Colonic mucosa (tissue), 4 donors: ENCODE results near the gene TTC8. TPM values are rescaled to one million over a fixed set of nuclear protein-coding genes. Genes with fewer than 3 reads are reported as not detected.

Experiments used
- DNase-seq: peaks from one replicate; pipeline ENCODE4 v3.0.0-alpha.2; 2020
- H3K27ac ChIP-seq: fragments of 200-600 bp; one replicate; pipeline ENCODE4 v1.8.0; 2021
- H3K27me3 ChIP-seq: fragments of 200-600 bp; one replicate; pipeline ENCODE4 v1.8.0; 2021
- H3K36me3 ChIP-seq: fragments of 200-600 bp; one replicate; pipeline ENCODE4 v1.8.0; 2021
- H3K4me1 ChIP-seq: fragments of 200-600 bp; one replicate; pipeline ENCODE4 v1.8.0; 2021; ENCODE audit warnings: mild to moderate bottlenecking
- H3K4me3 ChIP-seq: fragments of 200-600 bp; one replicate; pipeline ENCODE4 v1.8.0; 2021
- H3K9ac ChIP-seq, 2 donors: one replicate each; pipeline ENCODE4 v1.7.0; 2013; ENCODE audit warnings: control low read depth in 2 of 2, low read depth in 2 of 2, low read length in 2 of 2
- H3K9me3 ChIP-seq: fragments of 200-600 bp; one replicate; pipeline ENCODE4 v1.8.0; 2021
- intact Hi-C: fragments of 100-400 bp; cut with DNase I; formaldehyde crosslinking; loops from one replicate; pipeline ENCODE4 v1.14.1; 2022
- total RNA-seq, 2 donors: library from RNA; stranded (reverse); fragmentation: NEBNext Ultra II Directional in 1 of 2; extraction: Animal tissue kit (Norgen Biotek cat#: 25700) in 1 of 2; gene quantifications; one replicate each; pipeline ENCODE4 v1.2.1, GENCODE V29; 2021
- TF ChIP-seq, protein P1 (sequence below): fragments of 200-600 bp; IDR thresholded peaks from one replicate; pipeline ENCODE4 v1.8.0; 2022; ENCODE audit warnings: antibody characterized with exemption, mild to moderate bottlenecking
- donor health status: healthy.
- donor health status: DM: no; HTN: no; CAD: no.
- donor health status: DM: no; HTN: no; CAD: no.

Gene TTC8
- total RNA-seq, 2 donors from 2014 or later, result 13.5 to 17.1 TPM

DNA sequence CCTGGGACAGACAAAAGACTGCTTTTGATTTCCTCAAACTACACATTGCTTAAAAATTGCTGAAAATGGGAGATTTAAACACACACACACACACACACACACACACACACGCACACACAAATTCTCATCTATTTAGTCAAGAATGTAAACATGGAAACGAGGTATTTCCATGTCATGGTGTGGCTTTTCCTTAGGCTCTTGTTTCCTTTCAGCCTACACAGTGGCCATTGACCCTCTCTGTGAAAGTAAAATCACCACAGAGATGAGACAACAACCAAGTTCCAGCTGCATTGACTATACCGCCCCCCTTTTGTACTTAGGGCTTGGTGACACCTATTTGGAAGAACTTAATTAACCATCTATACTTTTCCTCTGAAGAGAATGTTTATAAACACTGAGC lies 41.9 kb downstream of the TTC8 start:
- intact Hi-C loops, result loop anchor here (5.0 kb wide), 1 partner anchor 199 kb away; no protein-coding TSS in a partner anchor
- Histone ChIP-seq H3K27me3 (no peaks in the 10 kb centered on the region), H3K4me3 (no peak overlapping the region), H3K36me3 (no peaks in the 10 kb centered on the region), H3K27ac (no peak overlapping the region), H3K4me1 (no peaks in the 10 kb centered on the region), H3K9me3 (no peaks in the 10 kb centered on the region), H3K9ac (no peak overlapping the region)
- TF ChIP-seq, protein P1, sequence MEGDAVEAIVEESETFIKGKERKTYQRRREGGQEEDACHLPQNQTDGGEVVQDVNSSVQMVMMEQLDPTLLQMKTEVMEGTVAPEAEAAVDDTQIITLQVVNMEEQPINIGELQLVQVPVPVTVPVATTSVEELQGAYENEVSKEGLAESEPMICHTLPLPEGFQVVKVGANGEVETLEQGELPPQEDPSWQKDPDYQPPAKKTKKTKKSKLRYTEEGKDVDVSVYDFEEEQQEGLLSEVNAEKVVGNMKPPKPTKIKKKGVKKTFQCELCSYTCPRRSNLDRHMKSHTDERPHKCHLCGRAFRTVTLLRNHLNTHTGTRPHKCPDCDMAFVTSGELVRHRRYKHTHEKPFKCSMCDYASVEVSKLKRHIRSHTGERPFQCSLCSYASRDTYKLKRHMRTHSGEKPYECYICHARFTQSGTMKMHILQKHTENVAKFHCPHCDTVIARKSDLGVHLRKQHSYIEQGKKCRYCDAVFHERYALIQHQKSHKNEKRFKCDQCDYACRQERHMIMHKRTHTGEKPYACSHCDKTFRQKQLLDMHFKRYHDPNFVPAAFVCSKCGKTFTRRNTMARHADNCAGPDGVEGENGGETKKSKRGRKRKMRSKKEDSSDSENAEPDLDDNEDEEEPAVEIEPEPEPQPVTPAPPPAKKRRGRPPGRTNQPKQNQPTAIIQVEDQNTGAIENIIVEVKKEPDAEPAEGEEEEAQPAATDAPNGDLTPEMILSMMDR, result no peak
- no peak for DNase-seq

DNA sequence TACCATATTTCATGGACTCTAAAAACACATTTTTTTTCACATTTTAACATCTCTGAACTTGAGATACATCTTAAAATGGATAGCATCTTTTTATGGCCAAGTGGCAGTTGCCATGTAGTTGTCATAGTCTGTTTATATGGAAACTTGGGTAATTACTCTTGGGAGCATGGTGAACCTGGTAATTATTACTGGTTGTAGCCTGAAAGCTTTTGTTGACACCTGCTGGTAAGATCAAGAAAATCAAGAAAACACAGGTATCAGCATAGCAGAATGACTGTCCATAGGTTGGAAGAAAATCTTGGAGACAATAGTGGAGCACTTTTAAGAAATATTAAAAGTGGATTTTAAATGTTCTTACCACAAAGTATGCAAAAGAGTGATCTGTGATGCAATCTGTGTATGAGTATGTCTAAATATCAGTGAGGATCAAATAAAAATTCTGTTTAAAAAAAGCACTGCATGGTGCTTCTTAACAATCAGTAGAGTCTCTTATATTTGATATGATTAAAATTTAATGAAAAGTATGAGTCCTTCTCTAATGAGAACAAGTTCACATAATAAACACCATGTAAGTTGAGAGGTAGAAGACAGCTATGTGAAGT lies 44.2 kb downstream of the TTC8 start:
- no peak overlapping the region for H3K4me3 ChIP-seq
- no peaks in the 10 kb centered on the region for H3K36me3 ChIP-seq
- intact Hi-C loops, result loop anchor here (5.0 kb wide), 1 partner anchor 201 kb away; no protein-coding TSS in a partner anchor
- H3K27me3 ChIP-seq, result no peaks in the 10 kb centered on the region
- no peak overlapping the region for H3K27ac ChIP-seq
- DNase-seq, result no peak
- no peak overlapping the region for H3K9ac ChIP-seq
- H3K4me1 ChIP-seq, result no peaks in the 10 kb centered on the region
- H3K9me3 ChIP-seq, result no peaks in the 10 kb centered on the region
- TF ChIP-seq, protein P1, result no peak

DNA sequence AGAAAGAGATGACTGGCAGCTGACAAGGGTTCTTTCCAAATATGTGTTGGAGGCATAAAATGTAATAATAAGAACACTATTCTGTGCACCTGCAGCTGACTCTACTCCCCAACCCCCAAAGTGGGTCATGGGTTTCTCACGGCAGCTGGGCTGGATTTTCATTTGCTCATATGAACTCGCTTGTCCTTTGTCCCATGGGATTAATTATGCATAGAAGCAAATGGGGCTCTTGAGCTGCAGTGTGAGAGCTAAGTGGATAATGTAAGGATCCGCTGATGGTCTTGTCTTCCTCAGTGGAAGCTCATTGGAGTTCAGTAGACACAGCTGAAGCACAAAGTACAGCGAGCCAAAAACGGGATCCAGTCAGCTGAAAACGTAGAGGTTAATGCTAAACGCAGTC lies 46.3 kb downstream of the TTC8 start:
- no peaks in the 10 kb centered on the region for H3K4me1 ChIP-seq
- TF ChIP-seq, protein P1, result no peak
- H3K9ac ChIP-seq, result no peak overlapping the region
- no peaks in the 10 kb centered on the region for H3K36me3 ChIP-seq
- no peak overlapping the region for H3K4me3 ChIP-seq
- H3K27me3 ChIP-seq, result no peaks in the 10 kb centered on the region
- intact Hi-C loops, result no loop called here
- H3K9me3 ChIP-seq, result no peaks in the 10 kb centered on the region
- no peak overlapping the region for H3K27ac ChIP-seq
- no peak for DNase-seq

DNA sequence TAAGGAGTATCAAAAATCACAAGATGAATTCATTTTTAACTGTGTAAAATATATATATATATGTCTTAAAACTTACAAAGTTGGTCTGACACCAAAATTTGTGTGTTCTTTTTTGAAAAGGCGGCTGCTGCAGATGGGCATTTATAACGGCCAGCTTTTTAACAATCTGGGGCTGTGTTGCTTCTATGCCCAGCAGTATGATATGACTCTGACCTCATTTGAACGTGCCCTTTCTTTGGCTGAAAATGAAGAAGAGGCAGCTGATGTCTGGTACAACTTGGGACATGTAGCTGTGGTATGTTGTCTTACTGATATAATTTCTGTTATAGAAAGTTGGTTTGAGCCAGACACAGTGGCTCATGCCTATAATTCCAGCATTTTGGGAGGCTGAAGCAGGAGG lies 47.0 kb downstream of the TTC8 start:
- Histone ChIP-seq H3K4me3 (no peak overlapping the region), H3K9me3 (no peaks in the 10 kb centered on the region), H3K27ac (no peak overlapping the region), H3K36me3 (no peaks in the 10 kb centered on the region), H3K27me3 (no peaks in the 10 kb centered on the region), H3K9ac (no peak overlapping the region), H3K4me1 (no peaks in the 10 kb centered on the region)
- intact Hi-C loops, result no loop called here
- DNase-seq, result no peak
- TF ChIP-seq, protein P1, result no peak

DNA sequence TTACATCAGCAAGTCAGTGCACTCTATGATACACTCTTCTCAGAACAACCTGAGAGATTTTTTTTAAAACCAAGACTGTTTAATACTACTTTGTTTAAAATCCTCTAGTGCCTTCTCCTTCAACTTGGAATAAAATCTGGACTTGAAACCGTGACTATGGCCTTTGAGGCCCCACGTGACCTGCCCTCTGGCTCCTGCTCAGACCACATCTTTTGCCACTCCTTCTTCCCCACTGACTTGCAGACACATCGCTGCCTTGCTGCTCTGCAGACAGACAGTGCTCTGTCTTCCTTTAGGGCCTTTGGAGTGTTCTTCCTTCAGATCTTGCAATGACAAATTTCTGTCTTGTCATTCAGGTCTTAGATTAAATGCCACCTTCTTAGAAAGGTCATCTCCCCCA lies 48.5 kb downstream of the TTC8 start:
- Histone ChIP-seq H3K27me3 (no peaks in the 10 kb centered on the region), H3K9me3 (no peaks in the 10 kb centered on the region), H3K36me3 (no peaks in the 10 kb centered on the region), H3K27ac (no peak overlapping the region), H3K9ac (no peak overlapping the region), H3K4me3 (no peak overlapping the region), H3K4me1 (no peaks in the 10 kb centered on the region)
- no peak for DNase-seq
- TF ChIP-seq, protein P1, result no peak
- intact Hi-C loops, result no loop called here
